BJ (cell line): Measurements from ENCODE around the gene CFI. TPM values are rescaled to one million over a fixed set of nuclear protein-coding genes. Genes with fewer than 3 reads are reported as not detected.

Experiments used
- CTCF ChIA-PET: fragments of 350-600 bp; formaldehyde crosslinking; extraction: SDS; loops from one replicate; lab custom pipeline; 2021; ENCODE audit warnings: antibody characterized with exemption, inconsistent platforms; lab: Yijun Ruan, JAX
- POLR2A ChIA-PET: fragments of 300-600 bp; sonication (Branson Sonifier 250); formaldehyde crosslinking; extraction: SDS; loops from one replicate; lab custom pipeline; 2021; ENCODE audit warnings: antibody characterized with exemption; lab: Charles Lee
- DNase-seq: peaks from one replicate; pipeline ENCODE4 v3.0.0-alpha.2; 2011; ENCODE audit warnings: low read depth
- H3K27me3 ChIP-seq: 2 replicates; pipeline ENCODE4 v1.6.0; 2011; ENCODE audit warnings: low read length; ENCODE audit not compliant: control insufficient read depth, insufficient read depth
- H3K36me3 ChIP-seq: 2 replicates; pipeline ENCODE4 v1.5.1; 2011; ENCODE audit warnings: low read length; ENCODE audit not compliant: control insufficient read depth, insufficient read depth
- H3K4me3 ChIP-seq: 2 replicates; pipeline ENCODE4 v1.5.1; 2011; ENCODE audit warnings: low read depth, mild to moderate bottlenecking, control low read depth, low read length
- CTCF ChIP-seq: IDR thresholded peaks from 2 replicates; pipeline ENCODE4 v1.5.1; 2011; ENCODE audit warnings: low read depth, mild to moderate bottlenecking, control low read depth, inconsistent platforms, low read length, moderate library complexity; ENCODE audit not compliant: insufficient read depth
- polyA plus RNA-seq: library from polyadenylated mRNA; depleted of rRNA; stranded (reverse); fragments of >200 nt; gene quantifications from 2 replicates; pipeline ENCODE4 v1.2.3, GENCODE V29; 2011

CFI gene
- polyA plus RNA-seq, 1 experiment, result 1.3 TPM

- ChIA-PET CTCF (no interaction called here), POLR2A (no interaction called here)
- DNase-seq, result no peak
- no peaks in the 10 kb centered on the region for H3K36me3 ChIP-seq
- no peak overlapping the region for H3K4me3 ChIP-seq
- TF ChIP-seq CTCF, result no peak
- peaks cover 2% of the 10 kb centered on the region for H3K27me3 ChIP-seq
Observed at GRCh38 chr4:109748114-109748513, 53.7 kb downstream of the CFI start.

DNA sequence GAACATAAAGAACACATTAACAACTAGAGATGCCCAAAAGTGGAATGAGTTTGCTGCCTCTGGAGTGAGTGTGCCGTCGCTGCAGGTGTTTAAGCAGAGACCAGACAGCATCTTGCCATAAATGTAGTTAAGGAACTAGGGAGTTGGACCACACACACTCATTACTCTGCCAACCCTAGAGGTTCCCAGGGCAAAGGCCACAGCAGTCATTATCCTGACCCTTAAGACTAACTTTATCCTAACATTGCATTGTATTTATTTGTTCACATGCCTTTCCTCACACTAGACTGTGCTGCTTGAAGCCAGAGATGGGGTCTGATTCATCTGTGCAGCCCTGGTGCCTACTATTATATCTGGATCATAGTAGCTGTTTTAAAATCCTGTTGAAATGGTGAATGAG lies 55.1 kb downstream of the CFI start:
- H3K4me3 ChIP-seq, result no peak overlapping the region
- TF ChIP-seq CTCF, result no peak
- ChIA-PET POLR2A (no interaction called here), CTCF (no interaction called here)
- no peak for DNase-seq
- peaks cover 4% of the 10 kb centered on the region for H3K27me3 ChIP-seq
- no peaks in the 10 kb centered on the region for H3K36me3 ChIP-seq

DNA sequence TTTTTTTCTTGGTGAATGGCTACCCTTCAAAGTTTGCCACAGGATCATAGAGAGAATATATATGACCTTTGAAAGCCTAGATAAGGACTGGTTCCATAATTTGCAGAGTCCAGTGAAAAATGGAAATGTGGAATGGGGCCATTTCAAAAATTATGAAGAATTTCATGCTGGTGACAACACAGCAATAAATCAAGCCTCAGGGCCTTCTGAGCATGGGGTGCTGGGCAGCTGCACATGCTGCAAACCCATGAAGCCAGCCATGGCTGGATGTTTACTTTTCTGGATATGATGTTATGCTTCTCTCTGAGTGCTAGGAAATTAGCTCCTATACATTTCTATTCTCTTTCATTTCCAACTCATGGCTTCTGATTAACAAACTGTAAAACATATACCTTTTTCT lies 56.0 kb downstream of the CFI start:
- POLR2A ChIA-PET, result no interaction called here
- no peak for DNase-seq
- H3K36me3 ChIP-seq, result no peaks in the 10 kb centered on the region
- CTCF ChIA-PET, result no interaction called here
- H3K4me3 ChIP-seq, result no peak overlapping the region
- no peak for TF ChIP-seq CTCF
- H3K27me3 ChIP-seq, result peaks cover 4% of the 10 kb centered on the region

DNA sequence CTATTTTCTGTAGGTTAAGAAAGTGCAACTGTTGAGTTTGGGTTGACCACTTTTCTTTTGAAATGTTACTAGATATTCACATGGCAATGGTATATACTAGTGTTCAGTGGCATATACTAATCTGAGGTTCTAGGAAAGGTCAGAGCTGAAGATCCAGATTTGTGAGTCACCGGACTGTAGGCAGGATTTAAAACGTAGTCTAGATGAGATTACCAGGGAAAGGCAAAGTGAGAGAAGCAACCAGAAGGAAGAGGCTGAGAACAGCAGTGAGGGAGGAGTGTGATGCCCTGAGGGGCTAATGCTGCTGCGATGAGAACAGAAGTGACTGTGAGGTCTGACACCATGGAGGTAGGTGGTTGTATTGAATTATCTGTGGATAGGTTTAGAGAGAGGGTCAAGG lies 62.3 kb downstream of the CFI start:
- no peak overlapping the region for H3K4me3 ChIP-seq
- no peaks in the 10 kb centered on the region for H3K36me3 ChIP-seq
- no peak for DNase-seq
- peaks cover 2% of the 10 kb centered on the region for H3K27me3 ChIP-seq
- CTCF ChIA-PET, result interaction anchor here (1.9 kb wide), 1 partner anchor 307 kb away, joined by 4 read pairs; no protein-coding TSS in a partner anchor
- POLR2A ChIA-PET, result no interaction called here
- TF ChIP-seq CTCF, result no peak

GRCh38 chr4:109738104-109738872 lies 63.5 kb downstream of the CFI start:
- Histone ChIP-seq H3K27me3 (peaks cover 2% of the 10 kb centered on the region), H3K36me3 (no peaks in the 10 kb centered on the region), H3K4me3 (no peak overlapping the region)
- CTCF ChIA-PET, result interaction anchor here (1.9 kb wide), 1 partner anchor 305 kb away, joined by 4 read pairs; no protein-coding TSS in a partner anchor
- DNase-seq, result no peak
- POLR2A ChIA-PET, result no interaction called here
- TF ChIP-seq CTCF, result no peak
